Gastrocnemius medialis (tissue), 4 donors: Measurements from ENCODE around the gene ASS1.
"Not testable (repeated sequence)": the region's sequence is repeated elsewhere in the genome, so short reads cannot be mapped to it uniquely, and the experiment has no call there.

Source experiments
- CTCF ChIP-seq, 5 experiments: fragments of 450-650 bp in 3 of 5; fragments of 200-600 bp in 2 of 5; sonication (generic) in 2 of 5; IDR thresholded peaks in 4 of 5; conservative IDR thresholded peaks in 1 of 5; 1 replicate in 4 of 5; 2 replicates in 1 of 5; pipeline ENCODE4 v1.5.1; 2016 to 2019; ENCODE audit warnings: antibody characterized with exemption in 5 of 5, mild to moderate bottlenecking in 3 of 5, moderate library complexity in 3 of 5
- POLR2A ChIP-seq, 2 donors: fragments of 450-650 bp; IDR thresholded peaks; one replicate each; pipeline ENCODE4 v1.6.1; 2017; ENCODE audit warnings: antibody characterized with exemption in 2 of 2, mild to moderate bottlenecking in 2 of 2, moderate library complexity in 2 of 2

GRCh38 chr9:130434656-130435055 lies 10.1 kb upstream of the ASS1 start:
- TF ChIP-seq POLR2A (IDR thresholded peaks at IDR 0.05); CTCF (IDR thresholded peaks at IDR 0.05 in 4 of 5, conservative IDR thresholded peaks at IDR 0.05 in 1 of 5): not testable (repeated sequence)
